Erythroblast (primary cell): ENCODE results near the gene MAGT1.

ENCODE experiments used
- GATA1 ChIP-seq: IDR thresholded peaks from 2 replicates; pipeline ENCODE4 v1.6.1; 2011; ENCODE audit warnings: low read depth, mild to moderate bottlenecking, control low read depth, low read length, moderate library complexity
- POLR2A ChIP-seq: IDR thresholded peaks from 2 replicates; pipeline ENCODE4 v1.6.1; 2011; ENCODE audit warnings: mild to moderate bottlenecking, low read length

GRCh38 chrX:77935886-77936285 is 40.7 kb upstream of the MAGT1 start:
- TF ChIP-seq POLR2A (no peak), GATA1 (no peak)
